GM19023 (cell line): ENCODE measurements around the gene DDX25.

Experiments
- ATAC-seq: cut with Tn5 transposase; IDR thresholded peaks from one replicate; pipeline ENCODE4 v1.9.1; 2021; ENCODE audit warnings: mild to moderate bottlenecking, moderate library complexity; ENCODE audit not compliant: unreplicated experiment

Gene DDX25

GRCh38 chr11:125968354-125968753 is 64.0 kb downstream of the DDX25 start:
- ATAC-seq = no peak

- ATAC-seq = no peak
Measured at GRCh38 chr11:125971618-125972017, 67.3 kb downstream of the DDX25 start.

GRCh38 chr11:125974284-125974683 is 70.0 kb downstream of the DDX25 start:
- no peak for ATAC-seq

- no peak for ATAC-seq
Measured at GRCh38 chr11:125975634-125976033, 71.3 kb downstream of the DDX25 start.

GRCh38 chr11:125976156-125976555 is 71.8 kb downstream of the DDX25 start:
- no peak for ATAC-seq

- no peak for ATAC-seq
Measured at GRCh38 chr11:125977333-125977732, 73.0 kb downstream of the DDX25 start.

GRCh38 chr11:125978181-125978716 is 73.9 kb downstream of the DDX25 start:
- no peak for ATAC-seq
